GM21515 (cell line): ENCODE data around the gene PPP1R8.
"Not testable (repeated sequence)": the region's sequence is repeated elsewhere in the genome, so short reads cannot be mapped to it uniquely, and the experiment has no call there.

Experiments used
- ATAC-seq: cut with Tn5 transposase; IDR thresholded peaks from one replicate; pipeline ENCODE4 v1.9.1; 2021; ENCODE audit not compliant: unreplicated experiment

PPP1R8 gene

GRCh38 chr1:27869719-27870085 lies 39.1 kb downstream of the PPP1R8 start:
- no peak for ATAC-seq

GRCh38 chr1:27871076-27871475 lies 40.5 kb downstream of the PPP1R8 start:
- not testable (repeated sequence) for ATAC-seq

- ATAC-seq = no peak
These were observed 41.6 kb downstream of the PPP1R8 start, which contains the start of gene THEMIS2 for GRCh38 chr1:27872059-27872801. Gene THEMIS2 (plus strand): TSS chr1:27872544. CDS start chr1:27872572, 28 bp downstream.

- ATAC-seq = no peak
These were observed 42.4 kb downstream of the PPP1R8 start for GRCh38 chr1:27872802-27873551.

- no peak for ATAC-seq
These were observed 43.2 kb downstream of the PPP1R8 start for GRCh38 chr1:27873671-27874384.

GRCh38 chr1:27876341-27877114 lies 45.9 kb downstream of the PPP1R8 start:
- no peak for ATAC-seq

- no peak for ATAC-seq
These were observed 46.5 kb downstream of the PPP1R8 start for GRCh38 chr1:27877115-27877416.

- no peak for ATAC-seq
These were observed 47.5 kb downstream of the PPP1R8 start for GRCh38 chr1:27878039-27878438.

- no peak for ATAC-seq
These were observed 48.3 kb downstream of the PPP1R8 start for GRCh38 chr1:27878787-27879335.

GRCh38 chr1:27879374-27880082 lies 48.9 kb downstream of the PPP1R8 start:
- no peak for ATAC-seq

- no peak for ATAC-seq
These were observed 51.9 kb downstream of the PPP1R8 start for GRCh38 chr1:27882543-27882903.

- ATAC-seq = no peak
These were observed 53.0 kb downstream of the PPP1R8 start for GRCh38 chr1:27883536-27883935.

GRCh38 chr1:27884006-27884954 lies 53.7 kb downstream of the PPP1R8 start:
- no peak for ATAC-seq

- no peak for ATAC-seq
These were observed 54.5 kb downstream of the PPP1R8 start for GRCh38 chr1:27885114-27885528.

- no peak for ATAC-seq
These were observed 55.2 kb downstream of the PPP1R8 start for GRCh38 chr1:27885621-27886352.

GRCh38 chr1:27886353-27886679 lies 55.7 kb downstream of the PPP1R8 start:
- no peak for ATAC-seq

GRCh38 chr1:27886744-27887143 lies 56.2 kb downstream of the PPP1R8 start:
- ATAC-seq = no peak

GRCh38 chr1:27887215-27888021 lies 56.8 kb downstream of the PPP1R8 start:
- ATAC-seq = peak; percentile 32
